Measurements from ENCODE around the gene EFCAB6.

The EFCAB6 gene

GRCh38 chr22:43587574-43587973, 224.5 kb downstream of the EFCAB6 start:
- no peak for TF ChIP-seq CTCF (IDR thresholded peaks at IDR 0.05; ENCODE audit: control insufficient read depth, insufficient read depth, low read depth, low read length, missing control alignments)
- no peak for DNase-seq (ENCODE audit: low read depth)
- no peak overlapping the region for H3K4me3 ChIP-seq (ENCODE audit: control insufficient read depth, low read depth, low read length)

GRCh38 chr22:43583501-43583900, 228.6 kb downstream of the EFCAB6 start:
- no peak for TF ChIP-seq CTCF (IDR thresholded peaks at IDR 0.05; ENCODE audit: control insufficient read depth, insufficient read depth, low read depth, low read length, missing control alignments)
- no peak overlapping the region for H3K4me3 ChIP-seq (ENCODE audit: control insufficient read depth, low read depth, low read length)
- no peak for DNase-seq (ENCODE audit: low read depth)

- H3K4me3 ChIP-seq (ENCODE audit: control insufficient read depth, low read depth, low read length): no peak overlapping the region
- no peak for TF ChIP-seq CTCF (IDR thresholded peaks at IDR 0.05; ENCODE audit: control insufficient read depth, insufficient read depth, low read depth, low read length, missing control alignments)
- DNase-seq (ENCODE audit: low read depth): no peak
Measured at GRCh38 chr22:43582394-43582793, 229.7 kb downstream of the EFCAB6 start.

- no peak overlapping the region for H3K4me3 ChIP-seq (ENCODE audit: control insufficient read depth, low read depth, low read length)
- no peak for TF ChIP-seq CTCF (IDR thresholded peaks at IDR 0.05; ENCODE audit: control insufficient read depth, insufficient read depth, low read depth, low read length, missing control alignments)
- no peak for DNase-seq (ENCODE audit: low read depth)
Measured at GRCh38 chr22:43580271-43580750, 231.8 kb downstream of the EFCAB6 start.

- no peak overlapping the region for H3K4me3 ChIP-seq (ENCODE audit: control insufficient read depth, low read depth, low read length)
- DNase-seq (ENCODE audit: low read depth): no peak
- TF ChIP-seq CTCF (IDR thresholded peaks at IDR 0.05; ENCODE audit: control insufficient read depth, insufficient read depth, low read depth, low read length, missing control alignments): no peak
Measured at GRCh38 chr22:43574738-43575137, 237.4 kb downstream of the EFCAB6 start.

- no peak for DNase-seq (ENCODE audit: low read depth)
Measured at GRCh38 chr22:43572710-43573109, 239.4 kb downstream of the EFCAB6 start.

More at GRCh38 chr22:43572710-43573109, 239.4 kb downstream of the EFCAB6 start:
- no peak overlapping the region for H3K4me3 ChIP-seq (ENCODE audit: control insufficient read depth, low read depth, low read length)
- no peak for TF ChIP-seq CTCF (IDR thresholded peaks at IDR 0.05; ENCODE audit: control insufficient read depth, insufficient read depth, low read depth, low read length, missing control alignments)
